Mesodermal cell (in vitro differentiated cells): Measurements from ENCODE around the gene ING4.

Experiments used
- H3K27ac ChIP-seq: 2 replicates; pipeline ENCODE4 v1.7.0; 2013; ENCODE audit warnings: mild to moderate bottlenecking, low read depth, low read length, moderate library complexity; ENCODE audit not compliant: severe bottlenecking
- H3K36me3 ChIP-seq: 2 replicates; pipeline ENCODE4 v1.7.1; 2013; ENCODE audit warnings: mild to moderate bottlenecking, low read length, moderate library complexity; ENCODE audit not compliant: control insufficient read depth, insufficient read depth
- H3K4me1 ChIP-seq: one replicate; pipeline ENCODE4 v1.7.1; 2013; ENCODE audit warnings: mild to moderate bottlenecking, low read length; ENCODE audit not compliant: insufficient read depth, control insufficient read depth, poor library complexity, severe bottlenecking
- H3K4me3 ChIP-seq: 2 replicates; pipeline ENCODE4 v1.7.0; 2013; ENCODE audit warnings: low read length, control low read depth, mild to moderate bottlenecking; ENCODE audit not compliant: insufficient read depth, poor library complexity, severe bottlenecking; ENCODE audit errors: extremely low read depth
- H3K9me3 ChIP-seq: 2 replicates; pipeline ENCODE4 v1.7.1; 2013; ENCODE audit warnings: mild to moderate bottlenecking, low read length, moderate library complexity; ENCODE audit not compliant: control insufficient read depth
- WGBS, 2 experiments: methylation state at CpG; one replicate each; pipeline ENCODE4 v1.1.5; 2013; ENCODE audit warnings: missing lambda C conversion rate in 2 of 2; ENCODE audit not compliant: insufficient coverage in 2 of 2; 5-methylcytosine and 5-hydroxymethylcytosine counted together

The ING4 gene

DNA sequence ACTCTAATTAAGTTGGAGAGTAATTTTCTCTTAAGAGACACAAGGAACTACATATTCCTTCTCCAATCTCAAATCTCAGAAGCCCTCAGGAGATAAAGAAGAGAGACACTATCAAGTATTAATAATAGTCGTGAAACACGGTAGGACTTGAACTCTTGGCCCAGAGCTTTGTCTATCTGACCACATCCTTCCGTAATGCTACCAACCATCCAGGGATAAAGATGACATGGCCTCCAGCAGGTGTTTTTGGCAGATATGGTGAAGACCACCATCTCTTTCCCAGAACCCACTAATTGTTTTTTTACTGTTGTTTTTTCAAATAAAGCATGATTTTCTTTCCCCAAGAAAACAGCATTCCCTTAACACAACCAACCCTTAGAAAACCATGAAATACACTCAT, 22.9 kb upstream of the ING4 start:
- Histone ChIP-seq H3K4me1 (peaks cover 12% of the 10 kb centered on the region), H3K9me3 (no peaks in the 10 kb centered on the region), H3K36me3 (peaks cover 49% of the 10 kb centered on the region), H3K27ac (no peak overlapping the region), H3K4me3 (no peak overlapping the region)
- 100% methylated on average over 1 of the region's 3 CpGs; no CpG with 5 or more reads in 1 of the 2 experiments for WGBS, 2 experiments

DNA sequence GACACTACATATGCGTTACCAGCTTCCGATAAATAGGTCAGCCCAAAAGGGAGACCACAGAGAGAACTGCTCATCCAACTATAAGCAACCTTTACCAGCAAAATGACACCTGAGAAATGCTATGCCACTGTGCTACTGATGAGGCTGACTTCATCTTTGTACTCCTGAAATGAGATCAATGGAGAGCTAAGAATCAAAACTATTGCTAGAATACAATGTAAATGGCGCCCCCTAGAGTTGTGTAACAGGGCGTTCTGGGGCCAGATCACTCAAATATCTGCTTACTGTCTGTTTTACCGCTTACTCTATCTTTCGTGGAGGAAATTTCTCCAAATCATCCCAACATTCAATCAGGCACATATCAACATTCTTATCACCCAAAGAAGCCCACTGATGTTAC, 21.7 kb upstream of the ING4 start:
- H3K9me3 ChIP-seq: no peaks in the 10 kb centered on the region
- H3K4me1 ChIP-seq: peaks cover 12% of the 10 kb centered on the region
- H3K36me3 ChIP-seq: peaks cover 61% of the 10 kb centered on the region
- 60 to 71% methylated on average over 3 to 5 of the region's 6 CpGs for WGBS, 2 experiments
- no peak overlapping the region for H3K4me3 ChIP-seq
- H3K27ac ChIP-seq: no peak overlapping the region

DNA sequence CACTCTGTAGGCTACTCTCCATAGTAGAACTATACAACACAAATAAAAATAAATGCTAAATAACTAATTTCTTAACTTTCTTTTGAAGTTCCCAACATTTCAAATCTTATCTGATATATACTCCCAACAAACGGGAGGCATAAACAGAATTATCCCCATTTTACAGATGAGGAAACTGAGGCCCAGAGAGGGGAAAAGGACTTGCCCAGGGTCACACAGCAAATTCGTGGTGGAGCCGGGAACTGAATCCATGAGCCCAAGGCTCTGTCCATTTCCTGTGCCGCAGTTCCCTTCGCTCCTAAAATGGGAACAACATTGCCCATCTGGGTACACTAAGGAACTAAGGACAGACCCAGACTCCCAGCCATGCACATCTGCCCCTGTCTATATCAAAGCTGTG, 14.0 kb upstream of the ING4 start:
- 93 to 97% methylated on average over 4 to 5 of the region's 5 CpGs for WGBS, 2 experiments
- Histone ChIP-seq H3K4me3 (no peak overlapping the region), H3K36me3 (peaks cover 100% of the 10 kb centered on the region), H3K9me3 (no peaks in the 10 kb centered on the region), H3K4me1 (no peaks in the 10 kb centered on the region), H3K27ac (no peak overlapping the region)

DNA sequence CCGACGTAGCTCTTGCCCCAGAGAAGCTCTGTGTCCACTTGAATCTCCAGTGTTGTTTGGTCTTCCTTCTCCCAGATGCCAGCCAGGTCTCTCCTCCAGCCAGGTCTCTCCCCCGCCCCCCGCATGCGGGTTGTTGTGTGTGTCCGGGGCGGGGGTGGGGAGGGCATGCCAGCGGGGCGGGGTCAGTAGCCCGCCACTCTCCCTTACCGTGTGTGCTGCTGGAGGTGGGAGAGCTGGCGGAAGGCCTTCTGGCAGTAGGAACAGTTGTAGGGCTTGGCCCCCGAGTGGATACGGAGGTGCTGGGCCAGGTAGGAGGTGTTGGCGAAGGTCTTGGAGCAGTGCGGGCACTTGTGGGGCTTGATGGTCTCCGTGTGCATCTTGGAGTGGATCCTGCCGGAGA, 9.2 kb upstream of the ING4 start:
- H3K36me3 ChIP-seq: peaks cover 99% of the 10 kb centered on the region
- 89 to 95% methylated on average over 2 of the region's 18 CpGs for WGBS, 2 experiments
- no peaks in the 10 kb centered on the region for H3K9me3 ChIP-seq

DNA sequence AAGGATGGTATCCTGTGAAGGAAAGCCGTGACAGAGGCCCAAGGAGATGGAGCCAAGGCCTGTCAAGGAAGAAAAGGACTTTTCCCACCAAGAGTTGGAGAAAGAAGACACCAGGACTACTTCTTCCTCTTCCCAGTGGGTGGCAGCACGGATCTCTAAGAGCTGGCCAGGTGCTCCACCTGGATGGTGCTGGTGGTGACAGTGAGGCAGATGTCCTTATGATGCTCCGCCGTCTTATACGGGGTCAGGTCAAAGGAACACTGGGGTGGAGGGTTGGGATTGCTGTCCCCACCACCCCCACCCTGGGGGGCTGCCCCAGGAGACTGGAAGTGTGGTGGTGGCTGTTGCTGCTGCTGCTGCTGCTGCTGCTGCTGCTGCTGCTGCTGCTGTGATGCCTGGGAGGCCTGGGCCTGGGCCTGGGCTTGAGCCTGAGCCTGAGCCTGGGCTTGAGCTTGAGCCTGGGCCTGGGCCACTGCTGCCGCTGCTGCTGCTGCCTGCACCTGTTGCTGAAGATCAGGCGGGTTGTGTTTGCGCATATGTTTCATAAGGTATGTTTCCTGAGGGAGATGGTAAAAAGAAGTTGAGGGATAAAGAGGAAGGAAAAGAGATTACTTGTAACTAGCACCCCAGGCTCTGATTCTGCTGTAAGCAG, 4.8 kb upstream of the ING4 start:
- Histone ChIP-seq H3K4me3 (no peak overlapping the region), H3K27ac (no peak overlapping the region), H3K9me3 (no peaks in the 10 kb centered on the region), H3K36me3 (peaks cover 67% of the 10 kb centered on the region), H3K4me1 (no peaks in the 10 kb centered on the region)
- WGBS, 2 experiments: 96 to 97% methylated on average over 5 to 8 of the region's 8 CpGs

More for the DNA sequence above, 9.2 kb upstream of the ING4 start:
- H3K4me1 ChIP-seq: no peaks in the 10 kb centered on the region
- no peak overlapping the region for H3K4me3 ChIP-seq
- no peak overlapping the region for H3K27ac ChIP-seq

DNA sequence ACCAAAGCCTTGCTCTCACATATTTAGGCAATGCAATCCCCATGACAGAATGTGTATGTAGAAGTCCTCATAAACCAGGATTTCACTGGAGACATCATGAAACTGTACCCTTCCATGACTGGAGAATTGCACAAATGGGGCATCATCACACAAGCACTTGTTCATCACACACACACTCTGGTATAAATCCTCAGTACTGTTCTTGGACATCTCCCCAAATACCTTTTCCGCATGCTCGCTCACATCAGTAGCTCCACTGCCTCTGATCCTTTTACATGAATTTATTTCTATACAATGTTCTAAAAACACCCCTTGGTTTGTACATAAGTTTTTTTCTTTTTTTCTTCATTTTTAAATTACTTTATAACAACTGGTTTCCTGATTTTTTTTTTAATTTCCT, 3.3 kb upstream of the ING4 start:
- peaks cover 6% of the 10 kb centered on the region for H3K4me1 ChIP-seq
- H3K4me3 ChIP-seq: no peak overlapping the region
- 100% methylated on average over 2 of the region's 2 CpGs for WGBS, 2 experiments
- peaks cover 52% of the 10 kb centered on the region for H3K36me3 ChIP-seq
- no peaks in the 10 kb centered on the region for H3K9me3 ChIP-seq
- no peak overlapping the region for H3K27ac ChIP-seq

DNA sequence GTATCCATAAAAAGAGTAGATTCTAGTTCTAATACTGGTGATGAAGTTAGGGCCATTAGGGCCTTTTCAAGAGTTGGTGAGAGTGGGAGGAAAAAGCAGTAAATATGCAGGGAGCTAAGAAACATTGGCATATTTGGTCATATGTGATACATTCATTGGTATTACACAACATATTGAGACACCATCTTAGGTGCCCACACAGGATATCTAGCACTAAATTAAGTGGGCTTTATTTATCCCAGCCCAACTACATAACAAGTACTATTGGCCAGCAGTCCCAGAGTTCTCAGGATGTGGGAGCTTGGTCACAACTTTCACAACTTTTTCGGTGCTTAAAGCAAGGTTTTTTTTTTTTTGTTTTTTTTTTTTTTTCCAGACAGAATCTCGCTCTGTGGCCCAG, 2.0 kb upstream of the ING4 start:
- no peaks in the 10 kb centered on the region for H3K9me3 ChIP-seq
- H3K36me3 ChIP-seq: peaks cover 39% of the 10 kb centered on the region
- H3K4me1 ChIP-seq: peaks cover 6% of the 10 kb centered on the region
- no peak overlapping the region for H3K27ac ChIP-seq
- H3K4me3 ChIP-seq: no peak overlapping the region
- 100% methylated on average over 1 of the region's 2 CpGs for WGBS, 2 experiments

DNA sequence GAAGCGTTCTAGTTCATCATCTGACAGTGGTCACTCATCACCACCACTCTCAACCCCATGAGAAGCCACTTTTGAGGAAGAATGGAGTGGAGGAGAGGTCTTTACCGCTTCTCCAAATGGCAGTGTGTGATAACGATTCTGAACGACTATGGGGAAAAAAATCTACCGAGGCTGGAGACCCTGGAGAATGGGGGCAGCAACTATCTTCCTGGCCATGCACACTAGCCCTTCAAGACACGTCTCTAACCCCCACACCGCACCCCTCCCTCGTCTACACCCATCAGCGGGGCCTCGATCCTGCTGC, 365 bp downstream of the ING4 start:
- Histone ChIP-seq H3K27ac (peak overlapping the region; percentile 94), H3K36me3 (peaks cover 26% of the 10 kb centered on the region), H3K4me3 (peak overlapping the region; percentile 92), H3K9me3 (no peaks in the 10 kb centered on the region), H3K4me1 (peaks cover 6% of the 10 kb centered on the region)
- 0% methylated on average over 4 to 9 of the region's 10 CpGs for WGBS, 2 experiments

DNA sequence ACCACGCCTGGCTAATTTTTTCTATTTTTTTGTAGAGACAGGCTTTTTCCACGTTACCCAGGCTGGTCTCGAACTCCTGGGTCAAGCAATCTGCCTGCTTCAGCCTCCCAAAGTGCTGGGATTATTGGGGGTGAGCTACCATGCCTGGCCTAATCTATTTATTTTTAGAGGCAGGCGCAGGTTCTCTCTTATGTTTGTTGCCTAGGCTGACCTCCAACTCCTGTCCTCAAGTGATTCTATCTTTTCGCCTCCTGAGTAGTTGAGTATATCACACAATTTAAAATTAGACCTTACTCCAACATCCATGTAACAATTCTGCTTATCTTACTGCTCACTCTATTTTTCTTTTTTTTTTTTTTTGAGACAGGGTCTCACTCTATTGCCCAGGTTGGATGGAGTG, 8.9 kb downstream of the ING4 start:
- H3K27ac ChIP-seq: no peak overlapping the region
- H3K4me3 ChIP-seq: no peak overlapping the region
- WGBS, 2 experiments: 88 to 89% methylated on average over 4 to 5 of the region's 5 CpGs
- no peaks in the 10 kb centered on the region for H3K4me1 ChIP-seq
- H3K36me3 ChIP-seq: peaks cover 73% of the 10 kb centered on the region
- no peaks in the 10 kb centered on the region for H3K9me3 ChIP-seq

DNA sequence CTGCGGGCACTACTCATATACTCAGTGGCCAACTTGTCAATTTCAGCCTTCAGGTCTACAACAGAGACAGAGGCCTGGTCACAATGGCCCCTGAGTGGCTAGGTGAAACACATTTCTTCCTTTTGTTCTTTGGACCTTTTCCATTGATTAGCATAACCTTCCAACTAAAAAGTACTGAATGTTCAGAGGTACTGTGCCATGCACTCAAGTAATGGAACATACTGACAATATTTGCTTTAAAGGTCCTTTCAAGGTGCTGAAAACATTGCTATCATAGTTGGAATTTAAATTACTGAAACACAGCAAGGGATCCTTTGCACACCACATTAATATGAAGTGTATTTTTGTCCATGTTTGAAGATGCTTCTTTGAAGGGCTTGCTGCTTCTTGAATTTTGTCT, 9.6 kb downstream of the ING4 start:
- Histone ChIP-seq H3K4me1 (no peaks in the 10 kb centered on the region), H3K36me3 (peaks cover 72% of the 10 kb centered on the region), H3K9me3 (no peaks in the 10 kb centered on the region), H3K27ac (no peak overlapping the region), H3K4me3 (no peak overlapping the region)
- WGBS, 2 experiments: 90 to 100% methylated on average over 1 of the region's 1 CpG

DNA sequence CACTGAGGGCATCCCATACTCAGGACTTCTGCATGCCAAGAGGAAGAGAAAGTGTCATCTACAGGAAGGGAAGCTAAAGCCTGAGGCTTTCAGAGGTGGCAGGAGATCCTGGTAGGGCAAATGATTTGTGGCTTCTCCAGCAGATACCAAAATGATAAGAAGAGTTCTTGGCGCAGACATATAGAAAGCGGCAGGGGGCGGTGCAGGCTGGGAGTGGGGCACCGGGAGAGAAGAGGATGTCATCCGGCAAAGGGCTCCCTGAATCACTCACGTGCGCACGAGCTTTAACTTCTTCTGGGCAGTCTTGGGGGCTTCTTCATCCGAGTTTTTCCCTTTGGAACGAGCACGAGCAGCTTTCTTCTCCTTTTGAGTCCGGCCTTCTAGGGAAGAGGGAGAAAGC, 10.5 kb downstream of the ING4 start:
- WGBS, 2 experiments: 93 to 97% methylated on average over 8 to 11 of the region's 12 CpGs
- Histone ChIP-seq H3K36me3 (peaks cover 75% of the 10 kb centered on the region), H3K4me1 (no peaks in the 10 kb centered on the region), H3K27ac (no peak overlapping the region), H3K4me3 (no peak overlapping the region), H3K9me3 (no peaks in the 10 kb centered on the region)
